Lung (tissue), 12 donors: ENCODE data around the gene SPATA24. TPM values are rescaled to one million over a fixed set of nuclear protein-coding genes. Genes with fewer than 3 reads are reported as not detected.
"Not testable (repeated sequence)": the region's sequence is repeated elsewhere in the genome, so short reads cannot be mapped to it uniquely, and the experiment has no call there.

Experiments used
- ATAC-seq: fragments of 200-7000 bp; cut with Tn5 transposase; one replicate; pipeline ENCODE4 v1.9.1; 2020; ENCODE audit warnings: moderate number of reproducible peaks; ENCODE audit not compliant: insufficient read depth, low FRiP score
- DNase-seq, 3 donors: peaks; one replicate each; pipeline ENCODE4 v3.0.0-alpha.2; 2013 to 2017
- H3K27ac ChIP-seq, 2 donors: one replicate each; pipeline ENCODE4 v1.5.1; 2013; ENCODE audit warnings: mild to moderate bottlenecking in 2 of 2, moderate library complexity in 2 of 2, control low read depth in 1 of 2, inconsistent platforms in 1 of 2, low read depth in 1 of 2, low read length in 1 of 2
- H3K27me3 ChIP-seq, 3 donors: one replicate each; pipeline ENCODE4 v1.5.1; 2013; ENCODE audit warnings: low read length in 2 of 3; ENCODE audit not compliant: control insufficient read depth in 3 of 3, insufficient read depth in 3 of 3
- H3K36me3 ChIP-seq, 4 donors: one replicate each; pipeline ENCODE4 v1.5.1; 2013; ENCODE audit warnings: low read length in 4 of 4, mild to moderate bottlenecking in 1 of 4, moderate library complexity in 1 of 4; ENCODE audit not compliant: control insufficient read depth in 4 of 4, insufficient read depth in 4 of 4
- H3K4me1 ChIP-seq, 5 donors: one replicate each; pipeline ENCODE4 v1.5.1; 2013; ENCODE audit warnings: low read length in 5 of 5, mild to moderate bottlenecking in 2 of 5, moderate library complexity in 1 of 5; ENCODE audit not compliant: control insufficient read depth in 5 of 5, insufficient read depth in 5 of 5
- H3K4me3 ChIP-seq: one replicate; pipeline ENCODE4 v1.5.1; 2013; ENCODE audit warnings: mild to moderate bottlenecking, control low read depth, moderate library complexity
- H3K9ac ChIP-seq, 2 donors: one replicate each; pipeline ENCODE4 v1.5.1; 2013; ENCODE audit warnings: low read length in 2 of 2, control low read depth in 1 of 2; ENCODE audit not compliant: insufficient read depth in 1 of 2
- H3K9me3 ChIP-seq, 4 donors: one replicate each; pipeline ENCODE4 v1.5.1; 2013; ENCODE audit warnings: low read length in 3 of 4, mild to moderate bottlenecking in 1 of 4, moderate library complexity in 1 of 4; ENCODE audit not compliant: control insufficient read depth in 4 of 4, insufficient read depth in 3 of 4
- WGBS, 2 donors: extraction: QIAGEN DNeasy Blood & Tissue Kit; methylation state at CpG; one replicate each; pipeline ENCODE4 v1.1.7; 2013; 5-methylcytosine and 5-hydroxymethylcytosine counted together
- polyA plus RNA-seq, 2 donors: library from polyadenylated mRNA; stranded (reverse); fragments of 200-250 nt; gene quantifications; one replicate each; pipeline ENCODE4 v1.2.1, GENCODE V29; 2013
- total RNA-seq, 2 donors: library from RNA; depleted of rRNA in 1 of 2; stranded (reverse); fragments of >200 nt in 1 of 2; gene quantifications; one replicate each; pipeline ENCODE4 v1.2.1, GENCODE V29; 2014 to 2021
- TF ChIP-seq, protein P1 (sequence below): IDR thresholded peaks from 2 replicates; pipeline ENCODE4 v1.5.1; 2012; ENCODE audit warnings: mild to moderate bottlenecking; ENCODE audit errors: control extremely low read depth, extremely low read depth
- donor health status: control.
- donor health status: control.
- donor health status: Bipolar disorder and iron deficiency.
- donor health status: healthy.
- donor health status: DM: yes; HTN: yes; CAD: no.

The SPATA24 gene
- total and polyA plus RNA-seq, 4 donors: 4.2 to 11.1 (median 6.2) TPM

GRCh38 chr5:139446956-139447779 is 43.3 kb upstream of the SPATA24 start:
- TF ChIP-seq, protein P1, sequence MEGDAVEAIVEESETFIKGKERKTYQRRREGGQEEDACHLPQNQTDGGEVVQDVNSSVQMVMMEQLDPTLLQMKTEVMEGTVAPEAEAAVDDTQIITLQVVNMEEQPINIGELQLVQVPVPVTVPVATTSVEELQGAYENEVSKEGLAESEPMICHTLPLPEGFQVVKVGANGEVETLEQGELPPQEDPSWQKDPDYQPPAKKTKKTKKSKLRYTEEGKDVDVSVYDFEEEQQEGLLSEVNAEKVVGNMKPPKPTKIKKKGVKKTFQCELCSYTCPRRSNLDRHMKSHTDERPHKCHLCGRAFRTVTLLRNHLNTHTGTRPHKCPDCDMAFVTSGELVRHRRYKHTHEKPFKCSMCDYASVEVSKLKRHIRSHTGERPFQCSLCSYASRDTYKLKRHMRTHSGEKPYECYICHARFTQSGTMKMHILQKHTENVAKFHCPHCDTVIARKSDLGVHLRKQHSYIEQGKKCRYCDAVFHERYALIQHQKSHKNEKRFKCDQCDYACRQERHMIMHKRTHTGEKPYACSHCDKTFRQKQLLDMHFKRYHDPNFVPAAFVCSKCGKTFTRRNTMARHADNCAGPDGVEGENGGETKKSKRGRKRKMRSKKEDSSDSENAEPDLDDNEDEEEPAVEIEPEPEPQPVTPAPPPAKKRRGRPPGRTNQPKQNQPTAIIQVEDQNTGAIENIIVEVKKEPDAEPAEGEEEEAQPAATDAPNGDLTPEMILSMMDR: no peak
- Histone ChIP-seq H3K36me3 (peaks cover 0 to 16% (median 0%) of the 10 kb centered on the region in 4 donors), H3K27me3 (no peaks in the 10 kb centered on the region), H3K9me3 (no peaks in the 10 kb centered on the region), H3K9ac (no peak overlapping the region), H3K4me1 (peaks cover 0 to 7% (median 0%) of the 10 kb centered on the region in 5 donors), H3K4me3 (no peak overlapping the region), H3K27ac (no peak overlapping the region)
- WGBS, 2 donors: 84 to 94% methylated on average over 5 of the region's 5 CpGs
- ATAC-seq (no peak), DNase-seq (no peak)

DNA sequence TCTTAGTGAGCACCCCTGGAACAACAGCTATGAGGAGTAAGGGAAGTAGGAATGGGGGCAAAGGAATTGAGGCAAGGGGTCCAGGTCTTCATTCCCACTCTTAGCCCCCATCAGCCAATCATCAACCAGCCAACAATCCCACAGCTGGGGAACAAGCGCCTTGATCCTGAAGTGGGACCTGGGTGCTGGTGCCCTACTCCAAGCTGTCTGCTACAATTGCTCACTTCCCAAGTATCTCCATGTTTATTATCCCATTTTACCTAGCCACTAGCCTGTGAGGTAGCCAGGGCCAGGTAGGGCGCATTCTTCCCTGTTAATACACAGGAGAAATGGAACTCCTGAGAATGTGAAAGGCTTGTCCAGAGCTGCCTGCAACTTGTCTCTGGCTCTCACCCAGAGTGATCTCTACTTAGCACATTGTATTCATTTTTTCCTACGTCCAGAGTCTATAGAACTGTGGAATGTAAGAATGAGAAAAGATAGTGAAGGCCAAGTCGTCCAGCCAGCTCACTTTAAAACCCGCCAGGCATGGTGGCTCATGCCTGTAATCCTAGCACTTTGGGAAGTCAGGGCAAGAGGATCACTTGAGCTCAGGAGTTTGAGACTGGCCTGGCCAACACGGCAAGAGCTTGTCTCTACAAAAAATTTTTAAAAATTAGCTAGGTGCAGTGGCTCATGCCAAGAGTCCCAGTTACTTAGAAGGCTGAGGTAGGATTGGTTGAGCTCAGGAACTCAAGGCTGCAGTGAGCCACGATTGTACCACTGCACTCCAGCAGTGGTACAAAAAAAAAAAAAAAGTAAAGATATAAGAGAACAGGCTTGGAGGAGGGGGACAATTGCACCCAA is 41.7 kb upstream of the SPATA24 start:
- Histone ChIP-seq H3K9ac (no peak overlapping the region), H3K9me3 (no peaks in the 10 kb centered on the region), H3K4me1 (peaks cover 0 to 7% (median 0%) of the 10 kb centered on the region in 5 donors), H3K36me3 (peaks cover 0 to 5% (median 0%) of the 10 kb centered on the region in 4 donors), H3K27ac (peak overlapping the region in 1 of 2 donors; percentile 45), H3K27me3 (no peaks in the 10 kb centered on the region), H3K4me3 (no peak overlapping the region)
- peak; percentile 30 to 67 (median 59) for DNase-seq
- 59 to 75% methylated on average over 7 of the region's 7 CpGs for WGBS, 2 donors
- no peak for ATAC-seq
- TF ChIP-seq, protein P1: no peak

DNA sequence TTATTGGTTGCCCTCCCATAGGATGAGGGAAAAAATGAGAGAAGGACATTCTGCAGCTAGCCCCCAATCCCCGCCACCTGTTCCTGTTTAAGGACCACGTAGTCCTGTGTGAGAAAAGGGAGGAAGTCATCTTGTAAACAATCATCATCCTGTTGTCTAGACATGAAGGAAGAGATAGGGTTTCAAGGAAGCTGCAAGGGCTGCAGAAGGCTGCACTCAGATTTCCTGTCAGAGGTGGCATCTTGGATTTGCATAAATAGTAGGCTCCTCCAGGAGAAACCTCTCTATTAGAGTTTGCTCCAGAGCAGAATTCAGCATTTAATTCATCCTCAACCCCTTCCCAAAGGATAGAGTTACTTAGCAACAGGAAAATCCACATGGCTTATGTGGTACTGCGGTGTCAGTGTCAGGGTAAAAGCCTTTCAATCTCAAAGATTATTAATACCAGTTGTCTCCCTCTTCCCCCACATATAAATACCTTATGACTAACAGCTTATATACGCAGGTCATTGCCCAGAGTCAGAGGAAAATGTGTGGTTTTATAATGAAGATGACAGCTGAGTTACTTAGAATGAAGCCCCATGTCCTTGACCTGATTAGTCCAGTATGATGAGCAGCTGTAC is 40.1 kb upstream of the SPATA24 start:
- DNase-seq (peak in 2 of 3 donors; percentile 15 to 47), ATAC-seq (no peak)
- Histone ChIP-seq H3K9me3 (no peaks in the 10 kb centered on the region), H3K4me1 (peaks cover 0 to 10% (median 6%) of the 10 kb centered on the region in 5 donors), H3K36me3 (peaks cover 0 to 3% (median 0%) of the 10 kb centered on the region in 4 donors), H3K27ac (no peak overlapping the region), H3K27me3 (no peaks in the 10 kb centered on the region), H3K9ac (no peak overlapping the region), H3K4me3 (no peak overlapping the region)
- TF ChIP-seq, protein P1: no peak
- WGBS, 2 donors: 50 to 52% methylated on average over 4 of the region's 4 CpGs

- peaks cover 0 to 13% (median 0%) of the 10 kb centered on the region in 5 donors for H3K4me1 ChIP-seq
- H3K27ac ChIP-seq, H3K9me3 ChIP-seq, DNase-seq, ATAC-seq, H3K36me3 ChIP-seq, H3K9ac ChIP-seq, H3K4me3 ChIP-seq, H3K27me3 ChIP-seq: not testable (repeated sequence)
- 97 to 98% methylated on average over 17 of the region's 17 CpGs for WGBS, 2 donors
Measured at GRCh38 chr5:139440416-139440815, 36.5 kb upstream of the SPATA24 start.
